GM19193 (cell line): Measurements from ENCODE around the gene VSIR.

Experiments
- POLR2A ChIP-seq: IDR thresholded peaks from 4 replicates; pipeline ENCODE4 v1.6.1; 2011; ENCODE audit not compliant: insufficient read depth, insufficient read length; ENCODE audit errors: extremely low read depth

VSIR gene

DNA sequence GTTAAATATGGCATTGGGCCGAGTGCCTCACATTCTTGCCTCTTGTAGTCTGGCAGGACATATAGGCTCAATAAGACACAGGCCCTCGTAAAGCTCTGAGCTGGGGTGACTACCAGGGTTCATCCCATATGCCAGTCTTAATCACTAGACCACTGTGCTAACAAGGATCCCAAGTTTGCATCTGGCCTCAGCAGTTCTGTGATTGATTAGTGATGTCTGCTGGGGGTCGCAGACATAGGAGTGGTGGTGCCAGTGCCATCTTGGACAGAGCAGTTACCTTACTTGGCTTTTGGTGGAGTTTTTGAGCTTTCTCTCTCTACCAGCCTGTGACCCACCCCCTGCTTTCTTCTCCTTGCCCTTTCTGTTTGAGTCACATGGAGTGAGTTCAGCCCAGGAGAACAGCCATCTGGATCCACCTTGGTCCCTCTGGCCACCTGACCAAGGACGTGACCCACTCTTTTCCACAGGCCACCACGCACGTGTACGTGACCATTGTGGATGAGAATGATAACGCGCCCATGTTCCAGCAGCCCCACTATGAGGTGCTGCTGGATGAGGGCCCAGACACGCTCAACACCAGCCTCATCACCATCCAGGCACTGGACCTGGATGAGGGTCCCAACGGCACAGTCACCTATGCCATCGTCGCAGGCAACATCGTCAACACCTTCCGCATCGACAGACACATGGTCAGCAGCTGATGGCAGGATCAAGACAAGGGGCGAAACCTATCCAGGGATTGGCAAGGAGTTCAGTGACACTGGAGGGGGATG, 4.1 kb upstream of the VSIR start:
- TF ChIP-seq POLR2A, result no peak

DNA sequence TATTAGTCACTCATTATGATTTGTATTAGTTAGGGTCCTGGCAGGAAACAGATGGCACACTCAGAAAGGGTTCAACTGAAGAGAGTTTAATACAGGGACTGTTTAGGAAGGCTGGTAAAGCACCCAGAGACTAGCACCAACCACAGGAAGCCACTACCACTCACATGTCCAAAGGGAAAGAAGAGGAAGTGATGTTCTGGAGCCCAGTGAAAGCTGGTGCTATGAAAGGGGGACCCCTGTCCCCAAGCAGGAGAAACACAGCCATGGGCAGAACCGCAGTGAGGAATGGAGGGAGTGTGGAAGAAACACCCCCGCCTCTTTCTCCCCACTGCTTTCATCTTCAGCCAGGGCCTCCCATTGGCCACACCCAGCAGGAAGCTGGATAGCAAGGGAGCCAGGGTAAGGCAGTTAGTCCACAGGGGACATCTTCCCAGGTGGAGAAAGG, 3.2 kb upstream of the VSIR start:
- no peak for TF ChIP-seq POLR2A

- TF ChIP-seq POLR2A, result no peak
Measured at GRCh38 chr10:71774916-71775702, 1.8 kb upstream of the VSIR start.

DNA sequence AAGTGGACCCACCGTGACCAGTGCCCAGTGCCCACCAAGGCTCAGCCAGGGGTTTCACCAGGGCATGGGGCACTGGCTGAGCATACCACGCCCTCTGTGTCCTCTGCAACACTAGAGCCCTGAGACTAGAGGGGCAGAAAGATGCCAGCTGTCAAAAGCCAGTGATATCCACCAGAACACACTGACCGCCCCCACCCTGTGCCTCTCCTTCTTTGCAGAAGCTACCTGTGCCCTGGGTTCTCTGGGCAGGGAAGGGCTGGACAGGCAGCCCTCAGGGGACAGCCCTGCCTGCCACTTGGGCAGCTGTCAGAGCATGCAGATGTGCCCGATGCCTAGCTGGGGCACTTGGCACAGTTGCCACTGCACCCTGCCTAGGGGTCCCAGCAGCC, 494 bp downstream of the VSIR start:
- no peak for TF ChIP-seq POLR2A

DNA sequence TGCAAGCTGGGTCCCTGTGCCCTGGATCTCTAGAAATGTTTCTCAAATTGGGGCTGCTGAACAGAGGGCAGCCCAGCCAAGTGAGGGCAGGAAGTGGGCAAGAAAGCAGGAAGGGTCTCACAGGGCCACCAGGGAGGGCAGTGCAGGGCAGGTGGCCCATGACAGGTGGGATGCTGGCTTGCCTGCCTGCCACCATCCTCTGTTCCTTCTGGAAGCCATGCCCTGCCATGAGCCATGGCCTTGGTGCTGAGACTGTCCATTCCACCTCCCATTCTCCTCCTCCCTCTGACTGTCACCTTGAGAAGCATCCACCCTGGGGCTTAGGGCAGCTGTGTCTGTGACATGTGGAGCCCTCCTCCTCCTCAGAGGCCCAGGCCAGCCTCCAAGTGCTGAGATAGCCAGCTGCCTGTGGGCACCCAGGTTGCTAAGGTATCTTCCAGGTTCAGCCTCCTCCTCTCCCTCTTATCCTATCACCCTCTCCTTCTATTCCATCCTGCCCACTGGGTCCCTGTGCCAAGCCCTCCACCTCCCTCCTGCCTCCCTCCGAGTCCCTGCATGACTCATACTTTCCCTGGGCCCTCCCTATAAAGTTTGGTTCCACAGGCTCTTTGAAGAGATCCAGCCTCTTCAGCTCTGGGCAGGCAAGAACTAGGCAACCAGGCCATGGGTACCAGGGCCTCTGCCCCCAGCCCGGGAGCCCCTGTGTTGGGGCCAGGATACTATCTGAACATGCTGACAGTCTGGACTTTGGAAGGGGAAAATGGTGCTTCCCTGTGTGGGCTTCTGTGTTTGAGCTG, 1.3 kb downstream of the VSIR start:
- no peak for TF ChIP-seq POLR2A

DNA sequence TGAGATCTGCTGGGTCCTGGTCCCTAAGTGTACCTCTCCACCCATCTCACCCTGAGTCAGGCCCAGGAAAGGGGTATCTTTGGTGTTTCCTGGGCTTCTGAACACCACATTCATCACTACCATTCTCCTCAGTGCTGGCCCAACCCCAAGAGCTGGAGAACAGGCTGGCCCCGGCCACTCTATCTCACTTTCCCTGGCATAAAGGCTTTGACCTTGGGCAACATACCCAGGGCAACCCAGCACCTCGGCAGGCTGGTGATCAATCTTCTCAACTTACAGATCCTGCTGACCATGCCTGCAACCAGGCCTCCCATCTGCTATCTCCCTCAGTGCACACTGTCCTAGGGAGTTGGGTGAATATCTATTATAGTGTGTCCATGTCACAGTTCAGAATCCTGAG, 2.1 kb downstream of the VSIR start:
- TF ChIP-seq POLR2A, result no peak

- no peak for TF ChIP-seq POLR2A
Measured at GRCh38 chr10:71770789-71771188, 2.5 kb downstream of the VSIR start.

- no peak for TF ChIP-seq POLR2A
Measured at GRCh38 chr10:71770255-71770654, 3.1 kb downstream of the VSIR start.

- no peak for TF ChIP-seq POLR2A
Measured at GRCh38 chr10:71769279-71769823, 4.0 kb downstream of the VSIR start.

GRCh38 chr10:71767420-71768035, 5.8 kb downstream of the VSIR start:
- no peak for TF ChIP-seq POLR2A

DNA sequence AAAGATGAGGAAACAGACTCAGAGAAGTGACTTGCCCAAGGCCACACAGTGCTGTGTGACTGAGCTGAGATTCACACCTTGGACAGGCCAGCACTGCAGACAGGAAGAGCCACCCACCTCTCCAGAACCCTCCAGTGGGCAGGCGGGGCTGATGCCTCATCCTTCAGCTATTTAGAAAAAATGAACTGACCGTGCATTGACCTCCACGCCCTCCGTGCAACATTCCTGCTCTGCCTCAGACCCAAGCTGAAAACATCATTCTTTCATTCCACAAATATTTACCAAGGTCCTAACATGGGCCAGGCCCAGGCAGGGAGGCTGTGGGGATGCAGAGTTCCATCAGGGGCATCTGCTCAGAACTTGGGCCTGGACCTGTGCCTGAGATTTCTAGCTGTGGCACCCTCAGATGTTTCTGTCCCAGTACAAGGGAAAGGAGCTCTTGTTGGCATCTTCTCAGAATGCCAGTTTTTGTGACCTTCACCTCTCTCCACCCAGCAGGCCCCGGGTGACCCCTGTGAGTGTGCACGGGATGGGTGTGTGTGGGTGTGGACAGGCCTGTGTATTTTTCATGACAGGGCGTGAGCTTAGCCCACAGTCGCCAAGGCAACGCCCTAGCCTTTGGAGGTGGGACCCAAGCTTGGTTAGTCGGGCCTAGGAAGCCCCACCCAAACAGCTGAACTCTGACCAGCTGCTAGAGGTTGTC, 6.5 kb downstream of the VSIR start:
- no peak for TF ChIP-seq POLR2A

- TF ChIP-seq POLR2A, result no peak
Measured at GRCh38 chr10:71765906-71766716, 7.2 kb downstream of the VSIR start.
